Medulla oblongata (tissue), 1 donor: Measurements from ENCODE around the gene RARS1.

Experiments used
- DNase-seq: peaks from one replicate; pipeline ENCODE4 v3.0.0-alpha.2; 2015; ENCODE audit errors: extremely low spot score

Gene RARS1

GRCh38 chr5:168553377-168554130 is 67.3 kb downstream of the RARS1 start:
- DNase-seq: no peak

GRCh38 chr5:168557389-168557788 is 71.1 kb downstream of the RARS1 start:
- no peak for DNase-seq

GRCh38 chr5:168562279-168562678 is 76.0 kb downstream of the RARS1 start:
- DNase-seq: no peak

GRCh38 chr5:168563959-168564358 is 77.7 kb downstream of the RARS1 start:
- DNase-seq: no peak

GRCh38 chr5:168568738-168569137 is 82.5 kb downstream of the RARS1 start:
- DNase-seq: no peak
